Stimulated activated CD4-positive, alpha-beta T cell treated with anti-CD3 and anti-CD28 coated beads, Interleukin-1b, Interleukin-23, amount 100 ng/mL, for 4 hours (primary cell): Measurements from ENCODE around the gene IFI44L.

Source experiments
- DNase-seq, 2 donors: peaks; one replicate each; pipeline ENCODE4 v3.0.0-alpha.2; 2020; ENCODE audit warnings: low read depth in 2 of 2

IFI44L gene

GRCh38 chr1:78619803-78620579 lies at the start of gene IFI44L:
TSS of gene IFI44L (plus strand) at chr1:78620448. CDS start at chr1:78627916, 7,468 bp downstream.
- DNase-seq, result peak; percentile 51 to 65

- DNase-seq, result no peak
Measured at GRCh38 chr1:78570539-78570938, 49.7 kb upstream of the IFI44L start.

GRCh38 chr1:78577257-78578100 lies 42.8 kb upstream of the IFI44L start:
- DNase-seq, result no peak

- no peak for DNase-seq
Measured at GRCh38 chr1:78586572-78586971, 33.7 kb upstream of the IFI44L start.

- no peak for DNase-seq
Measured at GRCh38 chr1:78587211-78587610, 33.0 kb upstream of the IFI44L start.

- no peak for DNase-seq
Measured at GRCh38 chr1:78591971-78592370, 28.3 kb upstream of the IFI44L start.

GRCh38 chr1:78599294-78599693 lies 21.0 kb upstream of the IFI44L start:
- DNase-seq, result no peak

GRCh38 chr1:78601068-78601467 lies 19.2 kb upstream of the IFI44L start:
- DNase-seq, result no peak

GRCh38 chr1:78603206-78603605 lies 17.0 kb upstream of the IFI44L start:
- no peak for DNase-seq

GRCh38 chr1:78604643-78605042 lies 15.6 kb upstream of the IFI44L start:
- no peak for DNase-seq

- DNase-seq, result no peak
Measured at GRCh38 chr1:78606274-78606673, 14.0 kb upstream of the IFI44L start.

GRCh38 chr1:78607334-78607927 lies 12.8 kb upstream of the IFI44L start:
- DNase-seq, result no peak

GRCh38 chr1:78607944-78608343 lies 12.3 kb upstream of the IFI44L start:
- no peak for DNase-seq

- peak in 1 of 2 donors; percentile 47 for DNase-seq
Measured at GRCh38 chr1:78617615-78618026, 2.6 kb upstream of the IFI44L start.

- DNase-seq, result no peak
Measured at GRCh38 chr1:78619032-78619431, 1.2 kb upstream of the IFI44L start.

GRCh38 chr1:78619446-78619802 lies 824 bp upstream of the IFI44L start:
- no peak for DNase-seq

GRCh38 chr1:78620666-78621065 lies 418 bp downstream of the IFI44L start:
- DNase-seq, result no peak

GRCh38 chr1:78622548-78622947 lies 2.3 kb downstream of the IFI44L start:
- no peak for DNase-seq

GRCh38 chr1:78624035-78624434 lies 3.8 kb downstream of the IFI44L start:
- DNase-seq, result no peak

- DNase-seq, result no peak
Measured at GRCh38 chr1:78627321-78627720, 7.1 kb downstream of the IFI44L start.

GRCh38 chr1:78630600-78630999 lies 10.4 kb downstream of the IFI44L start:
- DNase-seq, result no peak

GRCh38 chr1:78633209-78633608 lies 13.0 kb downstream of the IFI44L start:
- DNase-seq, result no peak

GRCh38 chr1:78640462-78640861 lies 20.2 kb downstream of the IFI44L start:
- DNase-seq, result no peak
